Measurements from ENCODE around the gene SMAD3.

DNA sequence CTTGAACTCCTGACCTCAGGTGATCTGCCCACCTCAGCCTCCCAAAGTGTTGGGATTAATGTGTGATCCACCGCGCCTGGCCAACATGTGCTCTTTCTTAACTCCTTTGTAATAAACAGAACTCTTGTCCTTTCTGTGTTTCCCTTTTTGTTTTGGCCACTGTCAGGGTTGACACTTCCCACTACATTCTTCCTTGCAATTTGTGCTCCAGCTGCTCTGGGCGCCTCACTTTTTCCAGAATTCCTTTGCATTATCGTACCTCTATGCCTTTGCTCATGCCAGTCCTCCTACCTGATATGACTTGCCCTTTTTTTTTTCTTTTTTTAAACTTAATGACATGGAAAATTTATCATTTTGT, 38.8 kb upstream of the SMAD3 start:
- TF ChIP-seq ZNF501 (tag by site-specific recombination; IDR thresholded peaks at IDR 0.05) = no peak
- TF ChIP-seq, protein P1, sequence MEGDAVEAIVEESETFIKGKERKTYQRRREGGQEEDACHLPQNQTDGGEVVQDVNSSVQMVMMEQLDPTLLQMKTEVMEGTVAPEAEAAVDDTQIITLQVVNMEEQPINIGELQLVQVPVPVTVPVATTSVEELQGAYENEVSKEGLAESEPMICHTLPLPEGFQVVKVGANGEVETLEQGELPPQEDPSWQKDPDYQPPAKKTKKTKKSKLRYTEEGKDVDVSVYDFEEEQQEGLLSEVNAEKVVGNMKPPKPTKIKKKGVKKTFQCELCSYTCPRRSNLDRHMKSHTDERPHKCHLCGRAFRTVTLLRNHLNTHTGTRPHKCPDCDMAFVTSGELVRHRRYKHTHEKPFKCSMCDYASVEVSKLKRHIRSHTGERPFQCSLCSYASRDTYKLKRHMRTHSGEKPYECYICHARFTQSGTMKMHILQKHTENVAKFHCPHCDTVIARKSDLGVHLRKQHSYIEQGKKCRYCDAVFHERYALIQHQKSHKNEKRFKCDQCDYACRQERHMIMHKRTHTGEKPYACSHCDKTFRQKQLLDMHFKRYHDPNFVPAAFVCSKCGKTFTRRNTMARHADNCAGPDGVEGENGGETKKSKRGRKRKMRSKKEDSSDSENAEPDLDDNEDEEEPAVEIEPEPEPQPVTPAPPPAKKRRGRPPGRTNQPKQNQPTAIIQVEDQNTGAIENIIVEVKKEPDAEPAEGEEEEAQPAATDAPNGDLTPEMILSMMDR (tag by site-specific recombination; IDR thresholded peaks at IDR 0.05) = no peak
- no peak for TF ChIP-seq ZNF324 (tag by site-specific recombination; IDR thresholded peaks at IDR 0.05)
- TF ChIP-seq, protein P2, sequence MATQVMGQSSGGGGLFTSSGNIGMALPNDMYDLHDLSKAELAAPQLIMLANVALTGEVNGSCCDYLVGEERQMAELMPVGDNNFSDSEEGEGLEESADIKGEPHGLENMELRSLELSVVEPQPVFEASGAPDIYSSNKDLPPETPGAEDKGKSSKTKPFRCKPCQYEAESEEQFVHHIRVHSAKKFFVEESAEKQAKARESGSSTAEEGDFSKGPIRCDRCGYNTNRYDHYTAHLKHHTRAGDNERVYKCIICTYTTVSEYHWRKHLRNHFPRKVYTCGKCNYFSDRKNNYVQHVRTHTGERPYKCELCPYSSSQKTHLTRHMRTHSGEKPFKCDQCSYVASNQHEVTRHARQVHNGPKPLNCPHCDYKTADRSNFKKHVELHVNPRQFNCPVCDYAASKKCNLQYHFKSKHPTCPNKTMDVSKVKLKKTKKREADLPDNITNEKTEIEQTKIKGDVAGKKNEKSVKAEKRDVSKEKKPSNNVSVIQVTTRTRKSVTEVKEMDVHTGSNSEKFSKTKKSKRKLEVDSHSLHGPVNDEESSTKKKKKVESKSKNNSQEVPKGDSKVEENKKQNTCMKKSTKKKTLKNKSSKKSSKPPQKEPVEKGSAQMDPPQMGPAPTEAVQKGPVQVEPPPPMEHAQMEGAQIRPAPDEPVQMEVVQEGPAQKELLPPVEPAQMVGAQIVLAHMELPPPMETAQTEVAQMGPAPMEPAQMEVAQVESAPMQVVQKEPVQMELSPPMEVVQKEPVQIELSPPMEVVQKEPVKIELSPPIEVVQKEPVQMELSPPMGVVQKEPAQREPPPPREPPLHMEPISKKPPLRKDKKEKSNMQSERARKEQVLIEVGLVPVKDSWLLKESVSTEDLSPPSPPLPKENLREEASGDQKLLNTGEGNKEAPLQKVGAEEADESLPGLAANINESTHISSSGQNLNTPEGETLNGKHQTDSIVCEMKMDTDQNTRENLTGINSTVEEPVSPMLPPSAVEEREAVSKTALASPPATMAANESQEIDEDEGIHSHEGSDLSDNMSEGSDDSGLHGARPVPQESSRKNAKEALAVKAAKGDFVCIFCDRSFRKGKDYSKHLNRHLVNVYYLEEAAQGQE (tag by site-specific recombination; IDR thresholded peaks at IDR 0.05) = no peak
- no peak for TF ChIP-seq ZNF433 (tag by site-specific recombination; IDR thresholded peaks at IDR 0.05; ENCODE audit: low read depth)
